ENCODE data around the gene TMEM190.

Gene TMEM190

GRCh38 chr19:55368701-55369563 is 7.7 kb upstream of the TMEM190 start:
- DNase-seq (ENCODE audit: extremely low spot score) = no peak
- TF ChIP-seq CTCF (IDR thresholded peaks at IDR 0.05; ENCODE audit: control extremely low read depth, extremely low read depth, low read depth, missing control alignments) = no peak
- CTCF ChIA-PET = interaction anchor here (1.0 kb wide), 1 partner anchor 49 kb away, joined by 4 read pairs; no protein-coding TSS in a partner anchor
- POLR2A ChIA-PET = interaction anchor here (0.6 kb wide), 1 partner anchor 603 kb away, joined by 3 read pairs; no protein-coding TSS in a partner anchor

- no peak for DNase-seq (ENCODE audit: extremely low spot score)
- ChIA-PET POLR2A (no interaction called here), CTCF (interaction anchor here (1.0 kb wide), 1 partner anchor 48 kb away, joined by 4 read pairs; no protein-coding TSS in a partner anchor)
- no peak for TF ChIP-seq CTCF (IDR thresholded peaks at IDR 0.05; ENCODE audit: control extremely low read depth, extremely low read depth, low read depth, missing control alignments)
Observed at GRCh38 chr19:55369653-55370304, 6.8 kb upstream of the TMEM190 start.

DNA sequence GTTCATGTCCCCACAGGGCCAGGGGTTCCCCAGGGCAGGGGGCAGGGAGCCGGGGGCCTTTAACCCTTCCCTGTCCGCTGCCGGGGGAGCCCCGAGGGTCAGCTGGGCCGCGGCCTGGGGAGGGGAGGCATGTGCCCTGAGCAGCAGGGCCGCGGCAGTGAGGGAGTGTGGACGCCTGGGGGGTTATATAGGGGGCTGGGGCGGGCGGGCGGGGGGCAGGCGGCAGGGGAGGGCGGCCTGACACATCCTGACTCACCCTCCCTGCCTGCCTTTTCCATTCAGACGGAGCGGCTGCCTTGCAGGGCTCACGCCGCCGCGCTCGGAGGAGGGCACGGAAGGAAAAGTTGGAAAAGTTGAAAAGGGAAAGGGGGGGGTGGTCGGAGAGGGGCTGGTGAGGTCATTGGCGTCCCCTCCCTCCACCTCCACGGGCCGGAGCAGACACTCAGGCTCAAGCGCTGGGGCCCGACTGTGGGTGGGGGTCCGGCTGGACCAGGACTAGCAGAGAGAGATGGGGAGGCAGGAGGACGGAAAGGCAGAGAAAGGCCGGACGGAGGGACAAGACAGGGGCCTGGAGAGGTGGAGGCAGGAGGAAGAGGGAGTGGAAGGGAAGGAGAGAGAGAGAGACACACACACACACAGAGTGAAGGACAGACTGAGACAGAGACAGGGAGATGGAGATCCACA is 6.2 kb upstream of the TMEM190 start, which contains the start of gene IL11:
Gene IL11 (minus strand): TSS at position 159 of the 684 bp plus-strand sequence. CDS start 153 bp downstream, at position 6.
- DNase-seq (ENCODE audit: extremely low spot score) = no peak
- ChIA-PET CTCF (no interaction called here), POLR2A (interaction anchor here (0.9 kb wide), 1 partner anchor 31 kb away, joined by 3 read pairs; no protein-coding TSS in a partner anchor)
- TF ChIP-seq CTCF (IDR thresholded peaks at IDR 0.05; ENCODE audit: control extremely low read depth, extremely low read depth, low read depth, missing control alignments) = no peak

GRCh38 chr19:55372316-55373081 is 4.1 kb upstream of the TMEM190 start:
- ChIA-PET CTCF (interaction anchor here (0.7 to 1.2 kb wide), 2 partner anchors 46 to 212 kb away, joined by 3 read pairs; no protein-coding TSS in a partner anchor), POLR2A (interaction anchor here (0.9 kb wide), 1 partner anchor 35 kb away, joined by 3 read pairs; the partner anchor contains the start of gene UBE2S)
- DNase-seq (ENCODE audit: extremely low spot score) = no peak

GRCh38 chr19:55373306-55373992 is 3.2 kb upstream of the TMEM190 start:
- DNase-seq (ENCODE audit: extremely low spot score) = no peak
- no peak for TF ChIP-seq CTCF (IDR thresholded peaks at IDR 0.05; ENCODE audit: control extremely low read depth, extremely low read depth, low read depth, missing control alignments)
- POLR2A ChIA-PET = no interaction called here
- CTCF ChIA-PET = interaction anchor here (1.2 kb wide), 1 partner anchor 45 kb away, joined by 3 read pairs; no protein-coding TSS in a partner anchor

More at GRCh38 chr19:55372316-55373081, 4.1 kb upstream of the TMEM190 start:
- TF ChIP-seq CTCF (IDR thresholded peaks at IDR 0.05; ENCODE audit: control extremely low read depth, extremely low read depth, low read depth, missing control alignments) = no peak
